ENCODE results near the gene ATG16L1. TPM values are rescaled to one million over a fixed set of nuclear protein-coding genes. Genes with fewer than 3 reads are reported as not detected.

The ATG16L1 gene
- total RNA-seq, 1 donor from 2014 or later = 44.0 TPM

GRCh38 chr2:233260661-233261060 is 9.2 kb downstream of the ATG16L1 start:
- DNase-seq (ENCODE audit: low read depth) = no peak

- DNase-seq (ENCODE audit: low read depth) = no peak
Observed at GRCh38 chr2:233261819-233262555, 10.5 kb downstream of the ATG16L1 start.

- DNase-seq (ENCODE audit: low read depth) = no peak
Observed at GRCh38 chr2:233262562-233262961, 11.1 kb downstream of the ATG16L1 start.

- no peak for DNase-seq (ENCODE audit: low read depth)
Observed at GRCh38 chr2:233263045-233263570, 11.6 kb downstream of the ATG16L1 start.

- no peak for DNase-seq (ENCODE audit: low read depth)
Observed at GRCh38 chr2:233264667-233265066, 13.2 kb downstream of the ATG16L1 start.

- DNase-seq (ENCODE audit: low read depth) = peak; percentile 86
Observed at GRCh38 chr2:233265899-233266431, 14.5 kb downstream of the ATG16L1 start.

DNA sequence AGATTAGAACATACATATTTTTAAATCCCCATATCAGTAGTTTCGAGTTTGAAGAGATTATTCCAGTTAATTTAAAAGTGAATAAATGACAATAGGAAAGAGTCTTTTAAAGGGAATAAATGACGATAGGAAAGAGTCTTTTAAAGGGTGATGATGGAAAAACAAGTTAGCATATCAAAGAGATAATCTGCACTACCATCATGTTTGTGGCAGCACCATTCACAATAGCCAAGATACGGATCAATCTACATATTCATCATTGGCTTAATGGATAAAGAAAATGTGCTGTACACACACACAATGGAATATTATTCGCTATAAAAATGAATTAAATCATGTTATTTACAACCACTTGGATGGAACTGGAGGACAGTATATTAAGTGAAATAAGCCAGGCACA is 15.0 kb downstream of the ATG16L1 start:
- no peak for DNase-seq (ENCODE audit: low read depth)

GRCh38 chr2:233267516-233268245 is 16.2 kb downstream of the ATG16L1 start:
- no peak for DNase-seq (ENCODE audit: low read depth)

- DNase-seq (ENCODE audit: low read depth) = no peak
Observed at GRCh38 chr2:233270366-233270765, 18.9 kb downstream of the ATG16L1 start.

GRCh38 chr2:233270951-233271350 is 19.5 kb downstream of the ATG16L1 start:
- no peak for DNase-seq (ENCODE audit: low read depth)

GRCh38 chr2:233271693-233272092 is 20.2 kb downstream of the ATG16L1 start:
- DNase-seq (ENCODE audit: low read depth) = peak; percentile 7

DNA sequence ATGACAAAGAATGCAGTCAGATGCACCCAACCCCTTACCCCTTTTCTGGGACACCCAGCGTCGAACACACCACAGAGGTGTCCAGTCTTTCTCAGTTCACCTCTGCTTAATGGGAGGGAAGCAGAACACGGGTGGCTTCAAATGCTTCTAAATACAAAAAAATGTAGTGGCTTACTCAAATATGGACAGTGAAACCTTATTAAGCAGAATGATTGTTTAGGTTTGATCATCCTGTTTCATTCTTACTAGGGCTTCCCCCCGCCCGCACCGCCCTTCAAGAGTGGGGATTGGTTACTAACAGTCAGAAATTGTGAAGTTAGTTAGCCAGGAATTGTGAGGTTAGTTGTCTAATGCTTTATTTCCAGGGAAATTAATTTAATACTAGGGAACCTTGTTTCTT is 21.6 kb downstream of the ATG16L1 start:
- no peak for DNase-seq (ENCODE audit: low read depth)

DNA sequence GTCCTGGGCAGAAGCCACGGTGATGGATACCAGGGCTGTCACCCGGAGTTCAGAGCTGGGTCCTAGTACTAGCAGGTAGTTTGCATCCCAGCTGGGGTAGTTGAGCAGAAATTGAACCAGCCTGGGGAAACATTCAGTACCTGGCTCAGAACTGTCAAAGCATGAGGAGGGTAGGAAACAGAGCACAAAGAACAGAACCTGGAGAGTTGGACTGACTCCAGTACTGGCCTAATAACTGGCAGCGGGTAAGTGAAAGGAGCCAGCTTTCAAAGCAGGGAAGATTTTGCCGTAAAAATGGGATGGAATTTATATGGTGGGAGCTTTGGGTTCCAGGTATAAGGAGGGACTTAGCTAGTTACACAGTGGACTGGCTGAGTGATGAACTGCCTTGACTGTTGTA is 23.8 kb downstream of the ATG16L1 start:
- no peak for DNase-seq (ENCODE audit: low read depth)

- DNase-seq (ENCODE audit: low read depth) = no peak
Observed at GRCh38 chr2:233278921-233279320, 27.4 kb downstream of the ATG16L1 start.

- no peak for DNase-seq (ENCODE audit: low read depth)
Observed at GRCh38 chr2:233280114-233280693, 28.7 kb downstream of the ATG16L1 start.

DNA sequence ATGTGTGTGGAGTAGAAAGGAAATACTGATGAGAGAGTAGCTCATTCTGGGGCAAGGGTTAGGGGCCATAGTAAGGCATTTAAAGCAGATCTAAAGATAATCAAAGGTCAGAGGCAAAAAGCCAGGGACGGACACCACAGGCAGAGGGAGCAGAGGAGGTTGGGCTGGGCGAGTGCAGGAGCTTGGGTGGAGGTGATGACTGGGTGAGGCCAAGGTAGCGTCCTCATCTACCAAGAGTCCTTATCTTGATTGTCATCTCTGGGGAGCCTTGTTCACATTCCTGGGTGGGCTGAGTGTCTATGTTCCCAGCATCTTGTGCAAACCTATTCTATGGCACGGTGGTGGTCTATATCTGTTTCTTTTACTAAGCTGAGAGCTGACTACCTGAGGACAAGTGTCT is 30.1 kb downstream of the ATG16L1 start:
- no peak for DNase-seq (ENCODE audit: low read depth)

DNA sequence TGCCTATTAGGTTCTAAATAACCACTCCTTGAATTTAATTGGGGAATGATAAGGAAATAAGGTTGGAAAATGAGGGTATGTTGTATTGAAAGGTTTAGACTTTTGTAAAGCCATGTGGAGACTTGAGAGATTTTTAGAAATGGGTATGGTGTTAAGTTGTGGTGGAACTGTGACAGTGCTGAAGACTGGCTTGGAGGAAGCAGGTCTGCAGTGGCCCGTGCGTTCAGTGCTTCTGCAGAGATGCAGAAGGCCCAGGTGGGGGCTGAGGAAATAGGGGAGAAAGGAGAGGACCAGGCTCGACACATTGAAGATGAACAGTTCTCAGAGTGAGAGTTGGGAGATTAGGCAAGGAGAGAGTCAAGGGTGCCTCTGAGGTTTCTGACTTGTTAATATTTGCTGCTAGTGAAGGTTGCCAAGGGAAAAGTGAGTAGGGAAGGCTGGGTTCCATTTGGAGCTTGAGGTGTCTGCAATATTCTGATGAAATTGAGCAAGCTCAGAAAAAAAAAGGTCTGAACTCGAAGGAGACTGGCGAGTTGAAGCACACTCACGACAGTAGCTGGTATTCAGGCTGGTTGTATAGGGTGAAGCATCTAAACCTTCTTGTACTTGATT is 30.6 kb downstream of the ATG16L1 start:
- no peak for DNase-seq (ENCODE audit: low read depth)

DNA sequence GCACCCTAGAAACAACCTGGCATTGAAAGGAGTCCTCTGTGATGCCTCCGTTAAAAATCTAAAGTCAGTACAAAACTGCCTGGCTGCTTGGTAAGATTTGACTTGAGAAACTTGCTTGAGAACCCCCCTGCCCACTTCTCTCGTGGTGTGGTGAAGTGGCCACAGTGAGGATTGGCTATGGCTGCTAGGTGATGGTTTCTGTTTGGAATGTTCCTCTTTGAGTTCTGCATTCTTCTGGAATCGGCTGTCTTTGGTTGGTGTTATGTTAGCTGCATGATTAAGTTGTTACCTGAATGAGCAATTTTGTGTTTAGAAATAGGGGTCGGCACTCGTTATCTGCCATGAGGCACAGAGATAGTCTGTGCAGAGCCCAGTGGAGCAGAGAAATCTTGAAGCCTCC is 34.4 kb downstream of the ATG16L1 start:
- peak; percentile 33 for DNase-seq (ENCODE audit: low read depth)

- no peak for DNase-seq (ENCODE audit: low read depth)
Observed at GRCh38 chr2:233287871-233288270, 36.4 kb downstream of the ATG16L1 start.

DNA sequence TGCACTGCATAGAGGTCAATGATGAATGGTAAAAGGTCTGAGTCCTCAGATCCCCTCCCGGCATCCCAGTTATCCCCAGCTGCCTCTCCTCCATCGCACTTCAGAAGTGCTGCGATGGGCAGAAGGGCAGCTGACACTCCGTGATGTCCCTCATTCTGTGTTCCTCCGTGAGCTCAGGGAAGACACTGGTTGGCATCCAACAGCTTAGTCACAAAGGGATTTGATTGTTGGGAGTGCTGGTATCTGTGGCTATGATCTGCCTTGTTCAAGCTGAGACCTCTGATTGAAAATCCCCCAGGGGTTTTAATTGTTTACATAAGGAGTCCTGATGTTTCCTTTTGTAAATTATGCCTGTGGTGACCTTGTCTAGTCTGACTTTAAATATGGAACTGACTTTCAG is 37.2 kb downstream of the ATG16L1 start:
- DNase-seq (ENCODE audit: low read depth) = no peak

DNA sequence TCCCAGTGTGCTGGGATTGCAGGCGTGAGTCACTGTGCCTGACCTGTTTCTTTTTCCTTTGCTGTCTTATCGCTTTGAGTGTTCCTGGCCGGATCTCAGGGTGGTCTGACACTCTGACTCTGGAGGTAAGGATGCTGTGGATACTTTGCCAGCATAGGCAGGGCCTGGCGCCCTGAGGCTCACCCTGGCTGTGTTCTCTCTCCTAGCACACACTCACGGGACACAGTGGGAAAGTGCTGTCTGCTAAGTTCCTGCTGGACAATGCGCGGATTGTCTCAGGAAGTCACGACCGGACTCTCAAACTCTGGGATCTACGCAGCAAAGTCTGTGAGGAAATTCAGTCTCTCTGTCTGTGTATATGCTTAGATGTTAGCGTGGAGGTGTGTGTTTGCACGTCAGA is 38.2 kb downstream of the ATG16L1 start:
- no peak for DNase-seq (ENCODE audit: low read depth)

Data from renal cortical epithelial cell (primary cell).